BE2C (cell line): ENCODE data around the gene SLX4.

ENCODE experiments used
- DNase-seq: peaks from one replicate; pipeline ENCODE4 v3.0.0-alpha.2; 2020
- H3K27me3 ChIP-seq: fragments of 250-450 bp; sonication (Bioruptor Pico); 2 replicates; pipeline ENCODE4 v1.5.1; 2020; ENCODE audit warnings: mild to moderate bottlenecking
- H3K36me3 ChIP-seq: fragments of 250-450 bp; sonication (Bioruptor Pico); 2 replicates; pipeline ENCODE4 v1.5.1; 2020; ENCODE audit warnings: mild to moderate bottlenecking
- H3K4me1 ChIP-seq: fragments of 250-450 bp; sonication (Bioruptor Pico); 2 replicates; pipeline ENCODE4 v1.5.1; 2020
- H3K4me3 ChIP-seq: 2 replicates; pipeline ENCODE4 v1.5.1; 2011; ENCODE audit warnings: low read depth, low read length
- H3K9me3 ChIP-seq: fragments of 250-450 bp; sonication (Bioruptor Pico); 2 replicates; pipeline ENCODE4 v1.5.1; 2020
- TF ChIP-seq, protein P1 (sequence below): IDR thresholded peaks from 2 replicates; pipeline ENCODE4 v1.5.1; 2012; ENCODE audit warnings: mild to moderate bottlenecking, low read depth, low read length

Gene SLX4

GRCh38 chr16:3583303-3584038 lies 27.9 kb downstream of the SLX4 start:
- H3K36me3 ChIP-seq, result peaks cover 7% of the 10 kb centered on the region
- no peaks in the 10 kb centered on the region for H3K27me3 ChIP-seq
- no peaks in the 10 kb centered on the region for H3K4me1 ChIP-seq

DNA sequence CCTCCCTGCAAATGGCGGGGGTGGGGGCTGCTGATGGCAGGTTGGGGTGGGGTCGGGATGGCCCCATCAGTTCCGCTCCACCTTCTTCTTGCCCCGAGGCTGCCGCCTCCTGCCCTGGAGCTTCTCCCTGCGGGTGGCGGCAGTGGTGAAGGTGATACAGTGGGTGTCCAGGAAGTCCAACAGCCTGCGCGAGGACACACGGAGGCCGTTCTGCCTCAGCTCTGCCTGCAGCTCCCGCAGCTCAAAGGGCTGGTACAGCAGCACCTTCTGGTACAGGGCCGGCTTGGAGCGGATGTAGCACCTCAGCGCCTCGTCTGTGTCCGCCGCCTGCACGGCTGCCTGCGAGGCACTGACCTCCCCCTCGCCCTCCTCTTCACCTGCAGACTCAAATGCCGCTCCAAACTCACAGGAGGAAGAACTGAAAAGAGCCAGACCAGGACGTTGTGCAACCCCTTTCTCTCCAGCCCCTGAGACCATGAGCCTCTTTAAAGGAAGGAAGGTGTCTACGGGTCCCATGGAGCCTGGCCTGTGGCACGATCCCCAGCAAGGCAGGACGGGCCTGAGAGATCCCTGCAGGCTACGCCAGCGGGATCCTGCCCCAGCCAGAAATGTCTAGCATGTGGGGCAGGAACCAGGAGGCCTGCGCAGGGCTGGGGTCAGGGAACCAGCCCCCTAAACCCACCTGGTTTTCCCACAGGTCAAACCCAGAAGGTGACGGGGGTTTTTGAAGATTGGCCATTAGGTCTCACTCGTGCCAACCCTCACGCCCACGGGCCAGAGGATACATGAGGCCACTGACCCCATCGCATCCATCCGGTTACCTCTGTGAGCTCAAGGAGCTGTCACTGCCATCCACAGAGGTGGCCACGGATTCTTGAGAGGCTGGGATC lies 28.9 kb downstream of the SLX4 start:
- Histone ChIP-seq H3K27me3 (no peaks in the 10 kb centered on the region), H3K4me1 (no peaks in the 10 kb centered on the region), H3K9me3 (no peaks in the 10 kb centered on the region), H3K36me3 (peaks cover 7% of the 10 kb centered on the region), H3K4me3 (no peak overlapping the region)
- DNase-seq, result no peak
- TF ChIP-seq, protein P1, sequence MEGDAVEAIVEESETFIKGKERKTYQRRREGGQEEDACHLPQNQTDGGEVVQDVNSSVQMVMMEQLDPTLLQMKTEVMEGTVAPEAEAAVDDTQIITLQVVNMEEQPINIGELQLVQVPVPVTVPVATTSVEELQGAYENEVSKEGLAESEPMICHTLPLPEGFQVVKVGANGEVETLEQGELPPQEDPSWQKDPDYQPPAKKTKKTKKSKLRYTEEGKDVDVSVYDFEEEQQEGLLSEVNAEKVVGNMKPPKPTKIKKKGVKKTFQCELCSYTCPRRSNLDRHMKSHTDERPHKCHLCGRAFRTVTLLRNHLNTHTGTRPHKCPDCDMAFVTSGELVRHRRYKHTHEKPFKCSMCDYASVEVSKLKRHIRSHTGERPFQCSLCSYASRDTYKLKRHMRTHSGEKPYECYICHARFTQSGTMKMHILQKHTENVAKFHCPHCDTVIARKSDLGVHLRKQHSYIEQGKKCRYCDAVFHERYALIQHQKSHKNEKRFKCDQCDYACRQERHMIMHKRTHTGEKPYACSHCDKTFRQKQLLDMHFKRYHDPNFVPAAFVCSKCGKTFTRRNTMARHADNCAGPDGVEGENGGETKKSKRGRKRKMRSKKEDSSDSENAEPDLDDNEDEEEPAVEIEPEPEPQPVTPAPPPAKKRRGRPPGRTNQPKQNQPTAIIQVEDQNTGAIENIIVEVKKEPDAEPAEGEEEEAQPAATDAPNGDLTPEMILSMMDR, result no peak

More at GRCh38 chr16:3583303-3584038, 27.9 kb downstream of the SLX4 start:
- DNase-seq, result no peak
- no peaks in the 10 kb centered on the region for H3K9me3 ChIP-seq
- H3K4me3 ChIP-seq, result no peak overlapping the region
- TF ChIP-seq, protein P1, result no peak

GRCh38 chr16:3581392-3581791 lies 30.0 kb downstream of the SLX4 start:
- no peaks in the 10 kb centered on the region for H3K4me1 ChIP-seq
- H3K27me3 ChIP-seq, result no peaks in the 10 kb centered on the region
- TF ChIP-seq, protein P1, result no peak

DNA sequence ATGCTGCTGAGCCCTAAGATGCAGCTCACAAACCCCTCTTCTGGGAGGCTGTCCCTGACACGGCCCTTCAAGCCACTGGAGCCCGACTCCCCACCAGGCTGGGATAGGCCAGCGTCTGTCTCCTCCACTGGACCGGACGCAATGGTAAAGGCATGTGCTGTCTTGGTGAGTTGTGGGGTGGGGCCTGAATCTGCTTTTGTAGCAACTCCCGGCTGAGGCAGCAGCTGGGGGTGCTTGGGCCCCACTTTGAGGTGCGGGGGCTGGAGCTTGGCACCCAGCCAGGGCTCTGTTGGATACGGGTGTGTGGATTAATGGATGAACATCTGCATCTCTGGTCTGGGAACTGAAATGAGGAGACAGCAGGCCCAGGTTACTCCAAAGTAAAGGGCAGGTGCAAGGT lies 30.7 kb downstream of the SLX4 start:
- no peak for DNase-seq
- Histone ChIP-seq H3K9me3 (no peaks in the 10 kb centered on the region), H3K4me3 (no peak overlapping the region), H3K36me3 (peaks cover 7% of the 10 kb centered on the region), H3K4me1 (no peaks in the 10 kb centered on the region), H3K27me3 (no peaks in the 10 kb centered on the region)
- TF ChIP-seq, protein P1, result no peak

More at GRCh38 chr16:3581392-3581791, 30.0 kb downstream of the SLX4 start:
- Histone ChIP-seq H3K9me3 (no peaks in the 10 kb centered on the region), H3K4me3 (no peak overlapping the region), H3K36me3 (peaks cover 7% of the 10 kb centered on the region)
- DNase-seq, result no peak

- Histone ChIP-seq H3K4me1 (no peaks in the 10 kb centered on the region), H3K27me3 (no peaks in the 10 kb centered on the region), H3K4me3 (no peak overlapping the region), H3K36me3 (peaks cover 7% of the 10 kb centered on the region), H3K9me3 (no peaks in the 10 kb centered on the region)
- no peak for DNase-seq
- TF ChIP-seq, protein P1, result no peak
These were observed 31.2 kb downstream of the SLX4 start for GRCh38 chr16:3580251-3580651.
